Fibroblast of pulmonary artery (primary cell): ENCODE results near the gene EDC4.
A peak's percentile ranks its signal among the peaks of the same experiment; 100 is the strongest.
"Not testable (repeated sequence)": the region's sequence is repeated elsewhere in the genome, so short reads cannot be mapped to it uniquely, and the experiment has no call there.

Experiments used
- DNase-seq: peaks from one replicate; pipeline ENCODE4 v3.0.0-alpha.2; 2010; ENCODE audit warnings: low read depth
- H3K4me3 ChIP-seq: replicated peaks from 2 replicates; pipeline ENCODE4 v1.5.1; 2011; ENCODE audit warnings: low read depth, mild to moderate bottlenecking, control low read depth, low read length, moderate library complexity
- TF ChIP-seq, protein P1 (sequence below): IDR thresholded peaks from 2 replicates; pipeline ENCODE4 v1.5.1; 2011; ENCODE audit warnings: mild to moderate bottlenecking, control low read depth, low read length, inconsistent platforms; ENCODE audit errors: missing control alignments

Gene EDC4

GRCh38 chr16:67833415-67834241 is 39.2 kb upstream of the EDC4 start:
- TF ChIP-seq, protein P1, sequence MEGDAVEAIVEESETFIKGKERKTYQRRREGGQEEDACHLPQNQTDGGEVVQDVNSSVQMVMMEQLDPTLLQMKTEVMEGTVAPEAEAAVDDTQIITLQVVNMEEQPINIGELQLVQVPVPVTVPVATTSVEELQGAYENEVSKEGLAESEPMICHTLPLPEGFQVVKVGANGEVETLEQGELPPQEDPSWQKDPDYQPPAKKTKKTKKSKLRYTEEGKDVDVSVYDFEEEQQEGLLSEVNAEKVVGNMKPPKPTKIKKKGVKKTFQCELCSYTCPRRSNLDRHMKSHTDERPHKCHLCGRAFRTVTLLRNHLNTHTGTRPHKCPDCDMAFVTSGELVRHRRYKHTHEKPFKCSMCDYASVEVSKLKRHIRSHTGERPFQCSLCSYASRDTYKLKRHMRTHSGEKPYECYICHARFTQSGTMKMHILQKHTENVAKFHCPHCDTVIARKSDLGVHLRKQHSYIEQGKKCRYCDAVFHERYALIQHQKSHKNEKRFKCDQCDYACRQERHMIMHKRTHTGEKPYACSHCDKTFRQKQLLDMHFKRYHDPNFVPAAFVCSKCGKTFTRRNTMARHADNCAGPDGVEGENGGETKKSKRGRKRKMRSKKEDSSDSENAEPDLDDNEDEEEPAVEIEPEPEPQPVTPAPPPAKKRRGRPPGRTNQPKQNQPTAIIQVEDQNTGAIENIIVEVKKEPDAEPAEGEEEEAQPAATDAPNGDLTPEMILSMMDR: no peak
- peak overlapping the region; percentile 79 for H3K4me3 ChIP-seq
- peak; percentile 90 for DNase-seq

GRCh38 chr16:67834242-67834614 is 38.6 kb upstream of the EDC4 start:
- no peak for DNase-seq
- TF ChIP-seq, protein P1: no peak
- H3K4me3 ChIP-seq: peak overlapping the region; percentile 79

- H3K4me3 ChIP-seq, DNase-seq: not testable (repeated sequence)
Observed at GRCh38 chr16:67837190-67837589, 35.7 kb upstream of the EDC4 start.

- no peak overlapping the region for H3K4me3 ChIP-seq
- DNase-seq: no peak
- TF ChIP-seq, protein P1: no peak
Observed at GRCh38 chr16:67837811-67838210, 35.0 kb upstream of the EDC4 start.

- TF ChIP-seq, protein P1: no peak
- DNase-seq: no peak
- peak overlapping the region; percentile 95 for H3K4me3 ChIP-seq
Observed at GRCh38 chr16:67841198-67841815, 31.5 kb upstream of the EDC4 start.

DNA sequence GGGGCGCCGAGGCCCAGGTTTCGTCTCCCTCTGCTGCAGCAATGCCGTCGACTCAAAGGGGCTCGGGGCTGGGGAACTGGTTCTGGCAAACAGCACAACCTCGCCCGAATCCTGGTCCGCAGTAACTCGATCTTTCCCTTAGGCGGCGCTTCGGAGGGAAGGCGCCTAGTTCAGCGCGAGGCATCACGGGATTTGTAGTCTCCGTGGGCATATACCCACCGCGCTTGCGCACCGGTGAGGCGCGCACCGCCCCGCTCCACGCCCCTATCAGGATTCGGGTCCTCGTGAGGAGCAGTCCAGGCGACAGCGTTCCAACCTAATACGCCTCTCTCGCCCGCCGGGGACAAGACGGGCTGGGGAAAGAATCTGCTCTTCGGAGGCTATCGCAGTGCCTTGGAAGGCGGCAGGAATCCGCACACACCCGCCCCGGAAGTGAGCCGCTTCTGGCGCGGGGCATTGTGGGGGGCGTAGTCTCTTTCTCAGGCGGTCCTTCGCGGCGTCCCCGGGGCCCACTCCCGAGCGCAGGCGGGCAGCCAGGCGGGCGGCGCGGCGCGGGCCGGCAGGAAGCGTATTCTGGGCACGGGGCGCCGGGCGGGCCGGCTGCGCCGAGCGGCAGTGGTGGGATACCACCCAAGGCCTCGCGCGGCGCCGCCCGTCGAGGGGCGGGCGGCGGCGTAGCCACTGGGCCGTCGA is 30.9 kb upstream of the EDC4 start, which contains the start of gene THAP11:
TSS of gene THAP11 (plus strand) at position 505 of the 693 bp plus-strand sequence. CDS start 235 bp downstream, outside the sequence.
- peak within 1 kb of the TSS; percentile 95 for H3K4me3 ChIP-seq
- DNase-seq: peak; percentile 96
- TF ChIP-seq, protein P1: peak; percentile 80
